H9 (cell line): Measurements from ENCODE around the gene ZBED5. TPM values are rescaled to one million over a fixed set of nuclear protein-coding genes. Genes with fewer than 3 reads are reported as not detected.

Experiments used
- DNase-seq: peaks from one replicate; pipeline ENCODE4 v3.0.0-alpha.2; 2017
- H2AFZ ChIP-seq: one replicate; pipeline ENCODE4 v1.6.1; 2013; ENCODE audit warnings: mild to moderate bottlenecking, low read length, control low read depth, moderate library complexity
- H2AK5ac ChIP-seq: 2 replicates; pipeline ENCODE4 v1.6.1; 2013; ENCODE audit warnings: low read length, control low read depth, mixed read lengths; ENCODE audit not compliant: insufficient read length
- H2BK120ac ChIP-seq: one replicate; pipeline ENCODE4 v1.6.1; 2013; ENCODE audit warnings: low read depth, mild to moderate bottlenecking, low read length, control low read depth, inconsistent platforms; ENCODE audit not compliant: poor library complexity, severe bottlenecking
- H2BK12ac ChIP-seq: 2 replicates; pipeline ENCODE4 v1.6.1; 2013; ENCODE audit warnings: low read length, control low read depth, mixed read lengths, low read depth; ENCODE audit not compliant: insufficient read length
- H2BK15ac ChIP-seq: 2 replicates; pipeline ENCODE4 v1.6.1; 2013; ENCODE audit warnings: low read depth, low read length, control low read depth
- H2BK20ac ChIP-seq: one replicate; pipeline ENCODE4 v1.6.1; 2013; ENCODE audit warnings: low read depth, mild to moderate bottlenecking, low read length, control low read depth, inconsistent platforms; ENCODE audit not compliant: poor library complexity, severe bottlenecking
- H2BK5ac ChIP-seq: 2 replicates; pipeline ENCODE4 v1.6.1; 2013; ENCODE audit warnings: low read length, control low read depth, mixed read lengths; ENCODE audit not compliant: insufficient read length
- H3K14ac ChIP-seq: 2 replicates; pipeline ENCODE4 v1.6.1; 2013; ENCODE audit warnings: low read length, control low read depth; ENCODE audit not compliant: insufficient read depth
- H3K18ac ChIP-seq: 2 replicates; pipeline ENCODE4 v1.6.1; 2013; ENCODE audit warnings: low read depth, mild to moderate bottlenecking, mixed read lengths, low read length, control low read depth; ENCODE audit not compliant: insufficient read length
- H3K23ac ChIP-seq: 2 replicates; pipeline ENCODE4 v1.6.1; 2013; ENCODE audit warnings: low read length, control low read depth, mixed read lengths, low read depth; ENCODE audit not compliant: insufficient read length
- H3K23me2 ChIP-seq: 2 replicates; pipeline ENCODE4 v1.6.1; 2013; ENCODE audit warnings: low read depth, mild to moderate bottlenecking, mixed read lengths, low read length, control low read depth; ENCODE audit not compliant: insufficient read length, poor library complexity, severe bottlenecking
- H3K27ac ChIP-seq: 2 replicates; pipeline ENCODE4 v1.5.1; 2013; ENCODE audit warnings: low read length, control low read depth, mixed read lengths, low read depth; ENCODE audit not compliant: insufficient read length
- H3K27me3 ChIP-seq: 2 replicates; pipeline ENCODE4 v1.6.1; 2013; ENCODE audit warnings: low read length, control low read depth, inconsistent platforms; ENCODE audit not compliant: insufficient read depth
- H3K4ac ChIP-seq: 2 replicates; pipeline ENCODE4 v1.6.1; 2013; ENCODE audit warnings: low read depth, mild to moderate bottlenecking, control low read depth, inconsistent platforms, low read length, moderate library complexity
- H3K4me1 ChIP-seq: 2 replicates; pipeline ENCODE4 v1.6.1; 2013; ENCODE audit warnings: low read length, control low read depth, inconsistent platforms; ENCODE audit not compliant: insufficient read depth
- H3K4me2 ChIP-seq: 2 replicates; pipeline ENCODE4 v1.6.1; 2013; ENCODE audit warnings: low read length, control low read depth, mixed read lengths; ENCODE audit not compliant: insufficient read length, insufficient read depth
- H3K56ac ChIP-seq: 2 replicates; pipeline ENCODE4 v1.6.1; 2013; ENCODE audit warnings: low read depth, mild to moderate bottlenecking, mixed read lengths, low read length, control low read depth; ENCODE audit not compliant: insufficient read length
- H3K79me1 ChIP-seq: 2 replicates; pipeline ENCODE4 v1.6.1; 2013; ENCODE audit warnings: low read depth, mild to moderate bottlenecking, moderate library complexity, low read length, control low read depth, inconsistent platforms; ENCODE audit not compliant: insufficient read depth, poor library complexity, severe bottlenecking
- H3K79me2 ChIP-seq: 2 replicates; pipeline ENCODE4 v1.6.1; 2013; ENCODE audit warnings: low read length, control low read depth, inconsistent platforms; ENCODE audit not compliant: insufficient read depth
- H3K9ac ChIP-seq: 2 replicates; pipeline ENCODE4 v1.6.1; 2013; ENCODE audit warnings: low read length, control low read depth, mixed read lengths; ENCODE audit not compliant: insufficient read length; ENCODE audit errors: extremely low read depth
- H3K9me3 ChIP-seq: one replicate; pipeline ENCODE4 v1.6.1; 2013; ENCODE audit warnings: low read depth, low read length, inconsistent platforms; ENCODE audit not compliant: control insufficient read depth
- H3T11ph ChIP-seq: one replicate; pipeline ENCODE4 v1.6.1; 2013; ENCODE audit warnings: mild to moderate bottlenecking, low read length, control low read depth, inconsistent platforms
- H4K20me1 ChIP-seq: one replicate; pipeline ENCODE4 v1.6.1; 2013; ENCODE audit not compliant: control insufficient read depth, insufficient read length, insufficient read depth
- H4K5ac ChIP-seq: 2 replicates; pipeline ENCODE4 v1.6.1; 2013; ENCODE audit warnings: low read depth, mild to moderate bottlenecking, mixed read lengths, low read length, control low read depth; ENCODE audit not compliant: insufficient read length
- H4K8ac ChIP-seq: replicated peaks from 2 replicates; pipeline ENCODE4 v1.6.1; 2013; ENCODE audit warnings: low read length, control low read depth, mixed read lengths, low read depth; ENCODE audit not compliant: insufficient read length
- H4K91ac ChIP-seq: 2 replicates; pipeline ENCODE4 v1.6.1; 2013; ENCODE audit warnings: low read depth, mild to moderate bottlenecking, moderate library complexity, mixed read lengths, low read length, control low read depth; ENCODE audit not compliant: insufficient read length
- H3K27ac Mint-ChIP-seq, 3 experiments: 2 replicates in 2 of 3; 3 replicates in 1 of 3; pipeline ENCODE4 v1.8.0; 2020 to 2021; ENCODE audit warnings: mixed read lengths in 3 of 3, mild to moderate bottlenecking in 1 of 3, moderate library complexity in 1 of 3
- H3K27me3 Mint-ChIP-seq: 2 replicates; pipeline ENCODE4 v1.8.0; 2021; ENCODE audit warnings: low read depth, mild to moderate bottlenecking, moderate library complexity, mixed read lengths
- H3K36me3 Mint-ChIP-seq, 3 experiments: 2 replicates in 2 of 3; 3 replicates in 1 of 3; pipeline ENCODE4 v1.8.0; 2020 to 2021; ENCODE audit warnings: low read depth in 3 of 3, mixed read lengths in 3 of 3; ENCODE audit not compliant: insufficient read depth in 1 of 3
- H3K4me1 Mint-ChIP-seq, 2 experiments: 2 replicates each; pipeline ENCODE4 v1.8.0; 2020; ENCODE audit warnings: mixed read lengths in 2 of 2
- H3K4me3 Mint-ChIP-seq, 2 experiments: 2 replicates in 1 of 2; 3 replicates in 1 of 2; pipeline ENCODE4 v1.8.0; 2020 to 2021; ENCODE audit warnings: mild to moderate bottlenecking in 2 of 2, mixed read lengths in 2 of 2, moderate library complexity in 1 of 2
- H3K9me3 Mint-ChIP-seq, 2 experiments: 2 replicates in 1 of 2; 3 replicates in 1 of 2; pipeline ENCODE4 v1.8.0; 2020; ENCODE audit warnings: mild to moderate bottlenecking in 2 of 2, mixed read lengths in 2 of 2, moderate library complexity in 1 of 2
- CTCF ChIP-seq: fragments of 200-600 bp; sonication (generic); conservative IDR thresholded peaks from 3 replicates; pipeline ENCODE4 v1.8.0; 2021; ENCODE audit warnings: antibody characterized with exemption, mild to moderate bottlenecking
- total RNA-seq: library from RNA; stranded (reverse); gene quantifications from 2 replicates; pipeline ENCODE4 v1.2.1, GENCODE V29; 2021

ZBED5 gene
- total RNA-seq, 1 experiment from 2014 or later: 65.8 TPM

- Histone ChIP-seq H3K18ac (no peak overlapping the region), H2BK120ac (no peak overlapping the region), H3K79me1 (no peaks in the 10 kb centered on the region), H3K79me2 (no peaks in the 10 kb centered on the region), H3T11ph (no peak overlapping the region), H3K56ac (no peak overlapping the region), H3K14ac (no peak overlapping the region), H3K27ac (no peak overlapping the region), H4K8ac (no peak overlapping the region), H3K23me2 (no peaks in the 10 kb centered on the region), H4K5ac (no peak overlapping the region), H2AFZ (no peak overlapping the region), H4K91ac (no peak overlapping the region), H2BK5ac (no peak overlapping the region), H3K4me2 (no peak overlapping the region), H2BK12ac (no peak overlapping the region), H4K20me1 (no peaks in the 10 kb centered on the region), H3K4ac (no peak overlapping the region), H2BK15ac (no peak overlapping the region), H3K9me3 (no peaks in the 10 kb centered on the region), H3K9ac (no peak overlapping the region), H3K23ac (no peak overlapping the region), H3K4me1 (no peaks in the 10 kb centered on the region), H2AK5ac (no peak overlapping the region), H2BK20ac (no peak overlapping the region), H3K27me3 (no peaks in the 10 kb centered on the region)
- Mint-ChIP-seq H3K27ac (no peak overlapping the region), H3K4me3 (no peak overlapping the region), H3K27me3 (no peaks in the 10 kb centered on the region), H3K36me3 (no peaks in the 10 kb centered on the region), H3K4me1 (peaks cover 7 to 12% of the 10 kb centered on the region in 2 experiments), H3K9me3 (no peaks in the 10 kb centered on the region)
- DNase-seq: no peak
- TF ChIP-seq CTCF: no peak
Measured at GRCh38 chr11:10813945-10814344, 43.9 kb downstream of the ZBED5 start.
